ENCODE results near the gene ZNRD2. TPM values are rescaled to one million over a fixed set of nuclear protein-coding genes. Genes with fewer than 3 reads are reported as not detected.

ZNRD2 gene
- total RNA-seq, 1 donor = 16.8 TPM

Other genes with a start within 250 kb of the ZNRD2 start
- gene DPF2, start 236.6 kb upstream of the ZNRD2 start, total RNA-seq = 39.6 TPM
- 0.42 TPM for gene TIGD3, start 215.7 kb upstream of the ZNRD2 start, total RNA-seq
- gene SLC25A45, start 187.8 kb upstream of the ZNRD2 start, total RNA-seq = 12.6 TPM
- gene FRMD8, start 183.8 kb upstream of the ZNRD2 start, total RNA-seq = 23.1 TPM
- gene NEAT1, start 147.7 kb upstream of the ZNRD2 start, total RNA-seq = 198 TPM
- gene MALAT1, start 71.4 kb upstream of the ZNRD2 start, total RNA-seq = 22,943 TPM
- 36.4 TPM for gene SCYL1, start 45.4 kb upstream of the ZNRD2 start, total RNA-seq
- 25.6 TPM for gene LTBP3, start 12.1 kb upstream of the ZNRD2 start, total RNA-seq
- 18.1 TPM for gene FAM89B, start 2.1 kb downstream of the ZNRD2 start, total RNA-seq
- gene EHBP1L1, start 5.6 kb downstream of the ZNRD2 start, total RNA-seq = 79.1 TPM
- 1.7 TPM for gene KCNK7, start 25.3 kb downstream of the ZNRD2 start, total RNA-seq
- 41.1 TPM for gene MAP3K11, start 43.7 kb downstream of the ZNRD2 start, total RNA-seq
- 15.0 TPM for gene PCNX3, start 45.3 kb downstream of the ZNRD2 start, total RNA-seq
- 75.2 TPM for gene SIPA1, start 67.6 kb downstream of the ZNRD2 start, total RNA-seq
- gene RELA, start 92.4 kb downstream of the ZNRD2 start, total RNA-seq = 107 TPM
- gene KAT5, start 141.8 kb downstream of the ZNRD2 start, total RNA-seq = 38.0 TPM
- 26.4 TPM for gene RNASEH2C, start 150.3 kb downstream of the ZNRD2 start, total RNA-seq
- gene AP5B1, start 210.5 kb downstream of the ZNRD2 start, total RNA-seq = 26.7 TPM
- not detected for gene OVOL1, start 216.6 kb downstream of the ZNRD2 start, total RNA-seq

All from mononuclear cell (primary cell).